A549 (cell line): ENCODE data around the gene PGAP1. TPM values are rescaled to one million over a fixed set of nuclear protein-coding genes. Genes with fewer than 3 reads are reported as not detected.

Experiments
- ATAC-seq, 2 experiments: fragments of 200-7000 bp in 1 of 2; fragments of >200 bp in 1 of 2; cut with Nextera tagmentation in 1 of 2; cut with Tn5 transposase in 1 of 2; 3 replicates each; pipeline versions ENCODE4 v1.8.0 to v1.9.1; 2018 to 2020; ENCODE audit warnings: mild to moderate bottlenecking in 1 of 2, moderate library complexity in 1 of 2
- CTCF ChIA-PET: fragments of 300-600 bp; sonication (Branson Sonifier 250); formaldehyde crosslinking; extraction: SDS; loops from one replicate; lab custom pipeline; 2021; ENCODE audit warnings: antibody characterized with exemption, inconsistent platforms; lab: Yijun Ruan, JAX
- POLR2A ChIA-PET: fragments of 350-600 bp; formaldehyde crosslinking; extraction: SDS; loops from one replicate; lab custom pipeline; 2021; ENCODE audit warnings: antibody characterized with exemption, inconsistent platforms; lab: Yijun Ruan, JAX
- DNase-seq, 2 experiments: peaks; one replicate each; pipeline versions ENCODE4 v3.0.0 to v3.0.0-alpha.2; 2011 to 2016; ENCODE audit warnings: low read depth in 1 of 2, low spot score in 1 of 2
- FAIRE-seq: peaks from 2 replicates; lab custom pipeline; 2011; peaks lifted over from hg19 to GRCh38; lab: Jason Lieb, UNC
- H3K27ac ChIP-seq, 2 experiments: fragments of >200 bp; sonication (Bioruptor Twin); formaldehyde crosslinking; 3 replicates each; pipeline ENCODE4 v1.5.1; 2016 to 2017
- H3K4me1 ChIP-seq: fragments of >200 bp; sonication (Bioruptor Twin); formaldehyde crosslinking; 3 replicates; pipeline ENCODE4 v1.6.1; 2016
- H3K4me2 ChIP-seq: fragments of >200 bp; sonication (Bioruptor Twin); formaldehyde crosslinking; 3 replicates; pipeline ENCODE4 v1.6.1; 2016
- H3K4me3 ChIP-seq: fragments of >200 bp; sonication (Bioruptor Twin); formaldehyde crosslinking; 3 replicates; pipeline ENCODE4 v1.5.1; 2016
- H3K9me3 ChIP-seq: fragments of >200 bp; sonication (Bioruptor Twin); formaldehyde crosslinking; 3 replicates; pipeline ENCODE4 v1.6.1; 2016
- CBX8 ChIP-seq: fragments of 200-600 bp; sonication (generic); IDR thresholded peaks from 2 replicates; pipeline ENCODE4 v1.6.1; 2016
- CEBPB ChIP-seq, 2 experiments: fragments of >200 bp in 1 of 2; sonication (Bioruptor Twin) in 1 of 2; formaldehyde crosslinking in 1 of 2; IDR thresholded peaks; 2 replicates each; pipeline ENCODE4 v1.6.1; 2012 to 2016
- CTCF ChIP-seq: fragments of >200 bp; sonication (Bioruptor Twin); formaldehyde crosslinking; IDR thresholded peaks from 3 replicates; pipeline ENCODE4 v1.5.1; 2016
- E2F6 ChIP-seq: IDR thresholded peaks from 2 replicates; pipeline ENCODE4 v1.6.1; 2012; ENCODE audit warnings: low read depth, borderline replicate concordance
- EHF ChIP-seq: fragments of 250-450 bp; sonication (Bioruptor Pico); IDR thresholded peaks from 2 replicates; pipeline ENCODE4 v1.5.0; 2020; ENCODE audit warnings: mild to moderate bottlenecking
- FOSB ChIP-seq: fragments of 250-450 bp; sonication (Bioruptor Pico); IDR thresholded peaks from 2 replicates; pipeline ENCODE4 v1.5.0; 2020; ENCODE audit warnings: mild to moderate bottlenecking, moderate library complexity
- FOXS1 ChIP-seq: fragments of 250-450 bp; sonication (Bioruptor Pico); IDR thresholded peaks from 2 replicates; pipeline ENCODE4 v1.5.0; 2020; ENCODE audit warnings: mild to moderate bottlenecking, moderate library complexity
- GATA3 ChIP-seq: IDR thresholded peaks from 2 replicates; pipeline ENCODE4 v1.6.1; 2012; ENCODE audit warnings: borderline replicate concordance
- HEYL ChIP-seq: fragments of 250-450 bp; sonication (Bioruptor Pico); IDR thresholded peaks from 2 replicates; pipeline ENCODE4 v1.8.0; 2021; ENCODE audit warnings: mild to moderate bottlenecking, moderate library complexity
- HOXA7 ChIP-seq: fragments of 250-450 bp; sonication (Bioruptor Pico); IDR thresholded peaks from 2 replicates; pipeline ENCODE4 v1.5.0; 2020; ENCODE audit warnings: mild to moderate bottlenecking, moderate library complexity
- HOXB5 ChIP-seq: fragments of 250-450 bp; sonication (Bioruptor Pico); IDR thresholded peaks from 2 replicates; pipeline ENCODE4 v1.5.0; 2020; ENCODE audit warnings: mild to moderate bottlenecking, moderate library complexity
- JUN ChIP-seq, 2 experiments: fragments of >200 bp; sonication (Bioruptor Twin); formaldehyde crosslinking; IDR thresholded peaks; 2 replicates in 1 of 2; 3 replicates in 1 of 2; pipeline ENCODE4 v1.6.1; 2016 to 2017
- KDM1A ChIP-seq: fragments of 200-600 bp; sonication (generic); IDR thresholded peaks from 2 replicates; pipeline ENCODE4 v1.6.1; 2016; ENCODE audit warnings: low read depth, mild to moderate bottlenecking
- MYC ChIP-seq: IDR thresholded peaks from 2 replicates; pipeline ENCODE4 v1.6.1; 2012; ENCODE audit warnings: mild to moderate bottlenecking, inconsistent platforms, low read length, improper control_type of control experiment, borderline replicate concordance
- NR3C1 ChIP-seq: fragments of >200 bp; sonication (Bioruptor Twin); formaldehyde crosslinking; IDR thresholded peaks from 3 replicates; pipeline ENCODE4 v1.6.1; 2017
- PBX3 ChIP-seq: IDR thresholded peaks from 2 replicates; pipeline ENCODE4 v1.6.1; 2012
- POLR2A ChIP-seq: IDR thresholded peaks from 2 replicates; pipeline ENCODE4 v1.6.1; 2012; ENCODE audit warnings: mild to moderate bottlenecking, low read length
- POLR2AphosphoS2 ChIP-seq: conservative IDR thresholded peaks from 2 replicates; pipeline ENCODE4 v1.6.1; 2012; ENCODE audit warnings: low read length, improper control_type of control experiment, inconsistent platforms
- RAD21 ChIP-seq, 2 experiments: fragments of >200 bp in 1 of 2; sonication (Bioruptor Twin) in 1 of 2; formaldehyde crosslinking in 1 of 2; IDR thresholded peaks in 1 of 2; conservative IDR thresholded peaks in 1 of 2; 2 replicates in 1 of 2; 3 replicates in 1 of 2; pipeline ENCODE4 v1.6.1; 2012 to 2018; ENCODE audit warnings: inconsistent platforms in 1 of 2
- RARB ChIP-seq: fragments of 250-450 bp; sonication (Bioruptor Pico); IDR thresholded peaks from 2 replicates; pipeline ENCODE4 v1.8.0; 2021; ENCODE audit warnings: mild to moderate bottlenecking, moderate library complexity
- RCOR1 ChIP-seq: fragments of 150-350 bp; IDR thresholded peaks from 2 replicates; pipeline ENCODE4 v1.6.1; 2014; ENCODE audit warnings: antibody characterized with exemption, low read length, low read depth
- RNF2 ChIP-seq: fragments of 200-600 bp; sonication (generic); IDR thresholded peaks from 2 replicates; pipeline ENCODE4 v1.6.1; 2016; ENCODE audit warnings: low read depth, mild to moderate bottlenecking, antibody characterized with exemption, moderate library complexity, borderline replicate concordance
- SMC3 ChIP-seq: fragments of >200 bp; sonication (Bioruptor Twin); formaldehyde crosslinking; IDR thresholded peaks from 3 replicates; pipeline ENCODE4 v1.6.1; 2018; ENCODE audit warnings: inconsistent platforms
- TFCP2L1 ChIP-seq: fragments of 250-450 bp; sonication (Bioruptor Pico); IDR thresholded peaks from 2 replicates; pipeline ENCODE4 v1.5.0; 2021; ENCODE audit warnings: mild to moderate bottlenecking
- TP53 ChIP-seq: fragments of 250-450 bp; sonication (Bioruptor Pico); IDR thresholded peaks from 2 replicates; pipeline ENCODE4 v1.5.0; 2021; ENCODE audit warnings: mild to moderate bottlenecking, moderate library complexity
- USF2 ChIP-seq: fragments of 450-650 bp; IDR thresholded peaks from 2 replicates; pipeline ENCODE4 v1.6.1; 2014; ENCODE audit warnings: antibody characterized with exemption
- ZFP36 ChIP-seq: fragments of 450-650 bp; IDR thresholded peaks from 2 replicates; pipeline ENCODE4 v1.6.1; 2014; ENCODE audit warnings: borderline replicate concordance; ENCODE audit not compliant: partially characterized antibody
- ZNF302 ChIP-seq: fragments of 250-450 bp; sonication (Bioruptor Pico); IDR thresholded peaks from 2 replicates; pipeline ENCODE4 v1.9.0; 2021; ENCODE audit warnings: inconsistent platforms, mild to moderate bottlenecking, moderate library complexity
- ZSCAN20 ChIP-seq: fragments of 250-450 bp; sonication (Bioruptor Pico); IDR thresholded peaks from 2 replicates; pipeline ENCODE4 v1.8.0; 2022; ENCODE audit warnings: mild to moderate bottlenecking, moderate library complexity
- WGBS: methylation state at CpG from one replicate; pipeline ENCODE4 v1.1.6; 2017; ENCODE audit errors: missing lambda C conversion rate; 5-methylcytosine and 5-hydroxymethylcytosine counted together
- polyA plus RNA-seq, 4 experiments: library from polyadenylated mRNA; depleted of rRNA in 3 of 4; stranded (reverse); fragments of >200 nt; fragmentation: RNase III in 1 of 4; extraction: RNeasy Plus Mini Kit Qiagen cat#74134 plus additional on column Dnase treatment in 1 of 4; gene quantifications; 2 replicates in 3 of 4; 3 replicates in 1 of 4; pipeline ENCODE4 v1.2.3, GENCODE V29; 2011 to 2017
- TF ChIP-seq, protein P1 (sequence below): fragments of 150-350 bp; IDR thresholded peaks from 2 replicates; pipeline ENCODE4 v1.6.1; 2014; ENCODE audit warnings: low read depth, mild to moderate bottlenecking, low read length
- TF ChIP-seq, protein P2 (sequence below): fragments of >200 bp; sonication (Bioruptor Twin); formaldehyde crosslinking; IDR thresholded peaks from 3 replicates; pipeline ENCODE4 v1.6.1; 2016

Gene PGAP1
- polyA plus RNA-seq, 2 of the 4 experiments (the other 2 are of a cell fraction): 3.5 to 9.3 TPM

DNA sequence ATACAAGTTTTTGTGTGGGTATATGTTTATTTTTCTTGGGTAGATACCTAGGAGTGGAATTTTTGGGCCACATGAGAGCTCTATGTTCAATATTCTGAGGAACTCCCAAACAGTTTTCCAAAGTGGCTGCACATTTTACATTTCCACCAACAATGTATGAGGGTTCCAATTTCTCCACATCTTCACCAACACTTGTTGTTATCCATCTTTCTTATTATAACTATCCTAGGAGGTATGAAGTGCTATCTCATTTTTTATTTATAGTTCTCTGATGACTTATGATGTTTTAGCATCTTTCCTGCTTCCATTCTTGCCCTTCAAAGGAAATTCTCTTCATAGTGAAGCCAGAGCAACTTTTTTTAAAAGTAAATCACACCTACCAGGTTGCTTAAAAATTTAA, 8.7 kb downstream of the PGAP1 start:
- H3K9me3 ChIP-seq: 0 out of 3 replicates have a peak, but pooled peaks cover 2% of the 10 kb centered on the region
- no peak for TF ChIP-seq POLR2AphosphoS2
- TF ChIP-seq HOXB5 (CRISPR knock-in tag): no peak
- TF ChIP-seq SMC3: no peak
- no peak for TF ChIP-seq CEBPB (IDR thresholded peaks at IDR 0.05)
- no peak for TF ChIP-seq KDM1A
- TF ChIP-seq E2F6: no peak
- no peak for TF ChIP-seq EHF
- TF ChIP-seq POLR2A: no peak
- TF ChIP-seq HEYL: no peak
- TF ChIP-seq FOSB (CRISPR knock-in tag): no peak
- no peak for TF ChIP-seq HOXA7
- no peak for TF ChIP-seq ZSCAN20
- no peak for TF ChIP-seq ZNF302 (CRISPR knock-in tag)
- no peak for TF ChIP-seq RAD21 (conservative IDR thresholded peaks at IDR 0.05 in 1 of 2, IDR thresholded peaks at IDR 0.05 in 1 of 2)
- no peak for TF ChIP-seq TP53 (CRISPR knock-in tag)
- TF ChIP-seq FOXS1 (CRISPR knock-in tag): no peak
- POLR2A ChIA-PET: no interaction called here
- no peak for FAIRE-seq
- no peaks in the 10 kb centered on the region for H3K4me1 ChIP-seq
- H3K4me3 ChIP-seq: no peak overlapping the region
- no peak for DNase-seq
- H3K27ac ChIP-seq: no peak overlapping the region
- CTCF ChIA-PET: no interaction called here
- H3K4me2 ChIP-seq: no peak overlapping the region
- ATAC-seq: no peak

DNA sequence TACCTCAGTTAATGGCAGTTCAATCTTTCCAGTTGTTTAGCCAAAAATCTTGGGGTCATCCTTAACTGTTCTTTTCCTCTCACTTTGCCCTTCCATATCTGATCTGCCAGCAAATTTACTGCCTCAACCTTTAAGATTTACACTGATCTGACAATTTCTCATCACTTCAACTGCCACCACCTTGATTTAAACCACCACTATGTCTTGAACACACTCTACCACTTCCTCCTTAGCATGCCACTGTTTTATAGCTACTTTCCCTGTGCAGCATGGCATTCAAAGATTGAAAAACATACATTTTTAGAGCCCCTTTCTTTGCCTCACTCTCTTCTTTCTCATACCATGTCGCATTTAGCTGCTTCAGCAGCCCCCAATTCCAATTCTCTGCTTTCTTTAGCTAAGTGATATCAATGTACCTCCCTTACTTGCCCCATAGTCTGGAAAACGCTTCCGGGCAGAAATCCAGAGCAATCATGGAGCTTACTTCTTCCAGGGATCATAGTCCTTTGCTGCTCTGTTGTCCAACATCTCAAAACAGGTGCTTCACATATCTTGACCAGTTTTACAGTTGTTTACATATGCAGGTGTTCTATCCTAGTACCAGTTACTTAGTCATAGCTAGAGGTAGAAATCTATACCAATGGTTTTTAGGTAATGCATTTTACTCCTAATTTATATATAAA, 10.9 kb downstream of the PGAP1 start:
- H3K4me3 ChIP-seq: no peak overlapping the region
- no peak overlapping the region for H3K27ac ChIP-seq
- no peaks in the 10 kb centered on the region for H3K4me1 ChIP-seq
- FAIRE-seq: no peak
- H3K9me3 ChIP-seq: 0 out of 3 replicates have a peak, but pooled peaks cover 2% of the 10 kb centered on the region
- ChIA-PET CTCF (no interaction called here), POLR2A (no interaction called here)
- no peak overlapping the region for H3K4me2 ChIP-seq
- TF ChIP-seq, protein P1, sequence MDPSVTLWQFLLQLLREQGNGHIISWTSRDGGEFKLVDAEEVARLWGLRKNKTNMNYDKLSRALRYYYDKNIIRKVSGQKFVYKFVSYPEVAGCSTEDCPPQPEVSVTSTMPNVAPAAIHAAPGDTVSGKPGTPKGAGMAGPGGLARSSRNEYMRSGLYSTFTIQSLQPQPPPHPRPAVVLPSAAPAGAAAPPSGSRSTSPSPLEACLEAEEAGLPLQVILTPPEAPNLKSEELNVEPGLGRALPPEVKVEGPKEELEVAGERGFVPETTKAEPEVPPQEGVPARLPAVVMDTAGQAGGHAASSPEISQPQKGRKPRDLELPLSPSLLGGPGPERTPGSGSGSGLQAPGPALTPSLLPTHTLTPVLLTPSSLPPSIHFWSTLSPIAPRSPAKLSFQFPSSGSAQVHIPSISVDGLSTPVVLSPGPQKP: no peak
- TF ChIP-seq MYC (no peak), TFCP2L1 (no peak), RCOR1 (no peak), PBX3 (no peak), USF2 (no peak), KDM1A (no peak), ZFP36 (no peak), JUN (IDR thresholded peaks at IDR 0.05) (no peak), CTCF (no peak), CBX8 (no peak), E2F6 (no peak), RARB (CRISPR knock-in tag) (no peak), RNF2 (no peak), GATA3 (no peak), NR3C1 (no peak)
- TF ChIP-seq, protein P2, sequence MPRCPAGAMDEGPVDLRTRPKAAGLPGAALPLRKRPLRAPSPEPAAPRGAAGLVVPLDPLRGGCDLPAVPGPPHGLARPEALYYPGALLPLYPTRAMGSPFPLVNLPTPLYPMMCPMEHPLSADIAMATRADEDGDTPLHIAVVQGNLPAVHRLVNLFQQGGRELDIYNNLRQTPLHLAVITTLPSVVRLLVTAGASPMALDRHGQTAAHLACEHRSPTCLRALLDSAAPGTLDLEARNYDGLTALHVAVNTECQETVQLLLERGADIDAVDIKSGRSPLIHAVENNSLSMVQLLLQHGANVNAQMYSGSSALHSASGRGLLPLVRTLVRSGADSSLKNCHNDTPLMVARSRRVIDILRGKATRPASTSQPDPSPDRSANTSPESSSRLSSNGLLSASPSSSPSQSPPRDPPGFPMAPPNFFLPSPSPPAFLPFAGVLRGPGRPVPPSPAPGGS: no peak
- no peak for DNase-seq
- 90% methylated on average over 3 of the region's 3 CpGs for WGBS
- no peak for ATAC-seq
